Cardiac fibroblast (primary cell): ENCODE results near the gene PARVG.

ENCODE experiments used
- DNase-seq, 2 donors: peaks; one replicate each; pipeline versions ENCODE4 v3.0.0 to v3.0.0-alpha.2; 2010; ENCODE audit warnings: low read depth in 2 of 2
- H3K4me3 ChIP-seq, 2 donors: replicated peaks in 1 of 2; 1 replicate in 1 of 2; 2 replicates in 1 of 2; pipeline ENCODE4 v1.5.1; 2011; ENCODE audit warnings: low read depth in 2 of 2, low read length in 2 of 2, mild to moderate bottlenecking in 2 of 2, moderate library complexity in 1 of 2
- CTCF ChIP-seq: IDR thresholded peaks from one replicate; pipeline ENCODE4 v1.5.1; 2011; ENCODE audit warnings: low read depth, mild to moderate bottlenecking, low read length, inconsistent platforms

Gene PARVG

DNA sequence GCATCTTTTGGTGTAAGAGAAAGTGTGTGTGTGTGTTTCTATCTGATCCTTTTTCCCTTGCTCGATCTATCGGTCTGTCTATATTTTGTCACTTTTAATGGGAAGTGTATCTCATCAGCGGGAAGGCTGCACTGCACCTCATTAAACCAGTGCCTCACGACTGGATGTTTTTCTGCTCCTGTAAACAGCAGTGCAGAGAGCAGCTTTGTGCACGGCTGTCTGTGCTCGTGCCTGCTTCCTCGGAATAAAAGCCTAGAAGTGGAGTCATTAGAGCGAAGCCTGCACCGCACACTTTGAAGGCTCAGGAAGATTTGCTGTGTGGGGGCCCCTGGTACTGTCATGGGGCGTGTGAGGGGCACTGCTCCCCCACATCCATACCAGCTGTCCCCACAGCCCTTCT lies 27.0 kb upstream of the PARVG start:
- H3K4me3 ChIP-seq, result no peak overlapping the region
- DNase-seq, result no peak
- TF ChIP-seq CTCF, result no peak

DNA sequence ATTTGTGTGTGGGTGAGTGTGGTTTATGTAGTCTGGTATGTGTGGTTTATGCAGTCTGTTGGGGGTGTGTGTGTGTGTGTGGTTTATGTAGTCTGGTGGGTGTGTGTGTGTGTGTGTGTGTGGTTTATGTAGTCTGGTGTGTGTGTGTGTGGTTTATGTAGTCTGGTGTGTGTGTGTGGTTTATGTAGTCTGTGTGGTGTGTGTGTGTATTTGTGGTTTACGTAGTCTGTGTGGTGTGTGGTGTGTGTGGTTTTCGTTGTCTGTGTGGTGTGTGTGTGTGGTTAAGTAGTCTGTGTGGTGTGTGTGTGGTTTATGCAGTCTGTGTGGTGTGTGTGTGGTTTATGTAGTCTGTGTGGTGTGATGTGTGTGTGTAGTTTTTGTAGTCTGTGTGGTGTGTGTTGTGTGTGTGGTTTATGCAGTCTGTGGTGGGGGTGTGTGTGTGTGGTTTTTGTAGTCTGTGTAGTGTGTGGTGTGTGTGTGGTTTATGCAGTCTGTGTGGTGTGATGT lies 26.2 kb upstream of the PARVG start:
- H3K4me3 ChIP-seq, result no peak overlapping the region
- DNase-seq, result peak in 1 of 2 donors; percentile 32
- no peak for TF ChIP-seq CTCF

- no peak overlapping the region for H3K4me3 ChIP-seq
- DNase-seq, result no peak
- TF ChIP-seq CTCF, result no peak
Observed at GRCh38 chr22:44155115-44155514, 25.6 kb upstream of the PARVG start.

DNA sequence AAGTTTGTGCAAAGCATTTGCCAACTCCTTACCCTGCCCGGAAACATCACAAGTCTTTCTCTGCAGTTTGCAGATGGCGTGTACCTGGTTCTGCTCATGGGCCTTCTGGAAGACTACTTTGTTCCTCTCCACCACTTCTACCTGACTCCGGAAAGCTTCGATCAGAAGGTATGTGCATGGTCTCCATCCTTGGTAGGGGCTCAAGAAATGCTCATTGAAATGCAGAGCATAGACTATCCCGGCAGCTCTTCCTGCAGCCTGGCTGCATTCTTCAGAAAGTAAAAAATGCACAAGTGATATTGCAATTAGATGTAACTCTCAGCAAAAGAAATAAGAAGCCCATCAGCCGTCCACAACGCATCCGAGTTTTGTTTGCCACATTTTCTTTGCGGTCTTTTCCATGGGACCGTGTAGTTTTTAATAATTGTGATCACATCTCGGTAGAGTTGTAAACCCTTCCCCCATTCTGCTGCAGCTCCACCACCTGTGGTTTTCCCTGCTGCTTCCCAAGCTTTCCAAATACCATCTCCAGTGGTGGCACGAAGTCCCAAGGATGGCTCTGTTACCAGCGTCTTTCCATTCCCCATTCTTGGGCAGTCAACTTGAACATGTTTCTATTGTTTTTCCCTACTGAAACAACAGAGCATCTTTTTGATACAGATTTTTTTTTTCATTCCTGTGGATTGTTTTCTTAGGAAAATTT lies 22.7 kb upstream of the PARVG start:
- H3K4me3 ChIP-seq, result no peak overlapping the region
- no peak for TF ChIP-seq CTCF
- no peak for DNase-seq

DNA sequence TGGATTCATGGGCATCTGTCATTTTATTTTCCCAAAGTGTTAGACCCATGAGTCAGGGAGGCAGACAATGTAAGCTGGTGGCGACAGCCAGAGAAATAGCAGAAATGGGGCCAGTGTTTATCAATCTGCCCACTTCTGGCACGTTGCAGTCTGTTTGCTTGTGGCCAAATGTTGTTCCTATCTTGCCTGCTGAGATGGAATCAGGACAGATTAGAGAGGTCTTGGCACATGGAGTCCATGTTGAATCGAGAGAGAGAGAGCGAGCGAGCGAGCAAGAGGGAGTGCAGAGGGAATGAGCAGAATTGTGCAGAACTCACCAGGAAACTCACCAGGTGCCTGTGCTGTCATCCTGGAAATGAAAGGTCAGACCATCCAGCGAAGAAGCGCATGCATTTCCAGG lies 21.9 kb upstream of the PARVG start:
- TF ChIP-seq CTCF, result no peak
- no peak overlapping the region for H3K4me3 ChIP-seq
- peak in 1 of 2 donors; percentile 22 for DNase-seq

DNA sequence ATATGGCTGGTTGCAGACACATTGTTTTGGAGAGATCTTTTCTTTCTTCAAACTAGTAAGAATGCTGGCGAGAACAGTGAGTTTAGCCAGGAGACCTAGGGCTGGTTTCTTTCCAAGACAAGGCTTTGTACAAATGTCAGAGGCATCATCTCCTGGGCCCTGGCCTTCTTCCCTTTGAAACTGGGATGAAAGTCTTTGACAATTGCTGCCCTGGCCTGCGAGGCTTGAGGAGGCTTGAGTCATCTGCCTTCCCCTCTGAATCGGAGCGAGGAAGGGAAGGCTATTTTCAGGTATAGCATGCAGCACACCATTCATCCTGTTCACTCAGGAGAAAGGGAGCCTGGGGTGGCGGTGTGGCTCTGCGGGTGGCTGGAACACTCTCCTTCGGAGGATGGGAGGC lies 21.5 kb upstream of the PARVG start:
- H3K4me3 ChIP-seq, result no peak overlapping the region
- peak in 1 of 2 donors; percentile 56 for DNase-seq
- no peak for TF ChIP-seq CTCF

DNA sequence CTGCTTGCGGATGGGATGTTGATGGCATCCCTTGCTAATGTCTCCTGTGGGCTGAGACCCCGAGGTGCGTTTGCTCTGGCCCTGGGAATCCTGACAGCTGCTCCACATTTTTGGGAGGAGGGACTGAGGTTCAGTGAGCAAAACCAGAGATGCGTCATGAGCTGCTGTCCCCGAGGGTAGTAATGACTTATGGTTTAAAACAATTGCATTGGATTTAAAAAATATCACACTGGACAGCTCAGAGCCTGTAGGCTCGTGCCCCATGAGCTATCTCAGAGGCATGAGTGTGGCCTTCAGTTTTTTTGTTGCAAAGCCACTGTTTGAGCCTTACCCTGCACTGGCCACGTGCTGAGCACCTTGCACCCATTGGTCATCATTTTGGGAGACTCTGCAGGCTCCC lies 20.9 kb upstream of the PARVG start:
- no peak overlapping the region for H3K4me3 ChIP-seq
- DNase-seq, result no peak
- no peak for TF ChIP-seq CTCF
